ENCODE data around the gene VKORC1.

The VKORC1 gene

DNA sequence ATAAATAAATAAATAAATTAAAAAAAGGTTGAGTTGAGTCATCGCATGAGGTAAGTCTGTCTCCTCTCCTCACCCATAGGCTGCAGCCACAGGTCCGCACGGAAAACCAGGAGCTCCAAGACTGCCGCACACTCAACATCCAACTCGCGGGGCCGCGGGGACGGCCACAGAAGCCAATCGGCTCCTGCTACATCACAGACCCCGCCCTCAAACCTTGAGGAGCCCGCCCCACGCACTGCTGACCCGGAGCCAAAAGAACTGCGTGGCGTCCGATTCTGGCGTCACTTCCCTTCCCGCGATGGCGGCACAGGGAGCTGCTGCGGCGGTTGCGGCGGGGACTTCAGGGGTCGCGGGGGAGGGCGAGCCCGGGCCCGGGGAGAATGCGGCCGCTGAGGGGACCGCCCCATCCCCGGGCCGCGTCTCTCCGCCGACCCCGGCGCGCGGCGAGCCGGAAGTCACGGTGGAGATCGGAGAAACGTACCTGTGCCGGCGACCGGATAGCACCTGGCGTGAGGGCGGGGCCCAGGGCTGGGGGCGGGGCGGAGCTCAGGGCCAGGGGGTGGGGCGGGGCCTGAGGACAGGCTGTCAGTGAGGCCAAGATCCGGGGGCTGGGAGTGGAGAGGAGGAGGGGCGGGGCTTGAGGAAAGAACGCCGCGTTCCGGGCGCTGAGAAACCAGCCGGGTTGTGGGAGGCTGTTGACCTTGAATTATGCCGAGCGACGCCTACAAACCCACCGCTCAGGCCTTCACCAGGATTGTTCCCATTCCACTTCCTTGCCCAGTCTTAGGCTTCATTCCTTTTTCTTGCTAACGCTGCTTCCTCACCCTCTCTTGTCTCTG is 23.0 kb upstream of the VKORC1 start, which contains the start of gene KAT8:
TSS of gene KAT8 (plus strand) at position 281 of the 839 bp plus-strand sequence. CDS start at position 299, 18 bp downstream.
- TF ChIP-seq, protein P1, sequence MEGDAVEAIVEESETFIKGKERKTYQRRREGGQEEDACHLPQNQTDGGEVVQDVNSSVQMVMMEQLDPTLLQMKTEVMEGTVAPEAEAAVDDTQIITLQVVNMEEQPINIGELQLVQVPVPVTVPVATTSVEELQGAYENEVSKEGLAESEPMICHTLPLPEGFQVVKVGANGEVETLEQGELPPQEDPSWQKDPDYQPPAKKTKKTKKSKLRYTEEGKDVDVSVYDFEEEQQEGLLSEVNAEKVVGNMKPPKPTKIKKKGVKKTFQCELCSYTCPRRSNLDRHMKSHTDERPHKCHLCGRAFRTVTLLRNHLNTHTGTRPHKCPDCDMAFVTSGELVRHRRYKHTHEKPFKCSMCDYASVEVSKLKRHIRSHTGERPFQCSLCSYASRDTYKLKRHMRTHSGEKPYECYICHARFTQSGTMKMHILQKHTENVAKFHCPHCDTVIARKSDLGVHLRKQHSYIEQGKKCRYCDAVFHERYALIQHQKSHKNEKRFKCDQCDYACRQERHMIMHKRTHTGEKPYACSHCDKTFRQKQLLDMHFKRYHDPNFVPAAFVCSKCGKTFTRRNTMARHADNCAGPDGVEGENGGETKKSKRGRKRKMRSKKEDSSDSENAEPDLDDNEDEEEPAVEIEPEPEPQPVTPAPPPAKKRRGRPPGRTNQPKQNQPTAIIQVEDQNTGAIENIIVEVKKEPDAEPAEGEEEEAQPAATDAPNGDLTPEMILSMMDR (IDR thresholded peaks at IDR 0.05; ENCODE audit: low read length, missing control alignments) = no peak
- peak; percentile 99 for DNase-seq (ENCODE audit: low read depth)
- H3K4me3 ChIP-seq (replicated peaks; ENCODE audit: low read depth, low read length) = peak within 1 kb of the TSS; percentile 69

DNA sequence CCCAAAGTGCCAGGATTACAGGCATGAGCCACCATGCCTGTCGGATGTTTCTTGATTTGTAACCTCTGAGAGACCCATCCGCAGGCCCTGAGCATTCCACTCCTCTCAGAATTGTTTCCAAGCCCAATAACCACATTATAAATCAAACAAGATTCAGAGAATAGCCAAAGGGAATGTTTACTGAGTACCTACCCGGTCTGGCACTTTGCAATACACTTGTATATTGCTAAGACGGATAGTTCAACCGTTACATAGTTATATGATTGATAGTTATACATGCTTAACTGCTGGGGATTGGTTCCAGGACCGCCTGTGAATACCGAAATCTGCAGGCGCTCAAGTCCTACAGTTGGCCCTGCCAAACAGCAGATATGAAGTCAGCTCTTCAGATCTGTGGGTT is 19.9 kb upstream of the VKORC1 start:
- H3K4me3 ChIP-seq (replicated peaks; ENCODE audit: low read depth, low read length) = no peak overlapping the region
- TF ChIP-seq, protein P1 (IDR thresholded peaks at IDR 0.05; ENCODE audit: low read length, missing control alignments) = no peak
- DNase-seq (ENCODE audit: low read depth) = no peak

DNA sequence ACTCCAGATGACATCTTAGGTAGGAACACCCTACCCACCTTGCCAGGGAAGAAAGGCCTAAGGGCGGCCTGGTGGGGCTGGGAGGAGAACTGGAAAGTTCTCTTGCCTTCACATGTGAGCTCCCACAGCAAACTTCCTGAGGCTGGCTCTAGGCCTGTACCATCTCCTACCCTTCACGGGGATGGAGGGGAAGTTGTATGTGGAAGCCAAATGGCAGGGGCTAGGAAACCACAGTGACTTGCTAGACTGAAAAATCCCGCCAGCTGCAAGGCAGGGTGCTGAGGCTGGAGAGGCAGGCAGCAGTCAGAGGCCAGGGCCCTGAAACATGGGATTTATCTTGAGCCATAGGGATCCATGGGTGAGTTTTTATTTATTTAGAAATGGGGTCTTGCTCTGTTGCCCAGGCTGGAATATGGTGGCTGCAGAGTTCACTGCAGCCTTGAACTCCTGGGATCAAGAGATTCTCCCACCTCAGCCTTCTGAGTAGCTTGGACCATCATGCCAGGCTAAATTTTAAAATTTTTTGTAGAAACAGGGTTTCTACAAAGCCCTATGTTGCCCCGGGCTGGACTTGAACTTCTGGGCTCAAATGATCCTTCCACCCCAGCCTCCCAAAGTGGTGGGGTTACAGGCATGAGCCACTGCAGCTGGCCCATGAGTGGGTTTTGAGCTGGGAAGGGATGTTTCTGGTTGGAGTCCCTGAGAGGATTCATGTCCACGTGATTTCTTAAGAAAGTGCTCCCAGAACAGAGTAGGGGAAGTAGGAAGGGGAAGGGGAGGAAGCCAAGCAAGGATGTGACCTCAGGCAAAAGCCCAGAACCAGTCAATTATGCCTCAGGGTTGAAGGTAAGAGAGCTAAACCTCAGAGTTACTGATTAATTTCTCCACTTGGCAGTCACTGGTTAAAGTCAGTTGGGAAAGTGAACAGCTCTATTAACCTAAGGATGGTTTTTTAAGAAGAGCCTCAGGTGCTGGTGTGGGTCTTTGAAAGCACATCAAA is 18.8 kb upstream of the VKORC1 start:
- TF ChIP-seq, protein P1 (IDR thresholded peaks at IDR 0.05; ENCODE audit: low read length, missing control alignments) = no peak

DNA sequence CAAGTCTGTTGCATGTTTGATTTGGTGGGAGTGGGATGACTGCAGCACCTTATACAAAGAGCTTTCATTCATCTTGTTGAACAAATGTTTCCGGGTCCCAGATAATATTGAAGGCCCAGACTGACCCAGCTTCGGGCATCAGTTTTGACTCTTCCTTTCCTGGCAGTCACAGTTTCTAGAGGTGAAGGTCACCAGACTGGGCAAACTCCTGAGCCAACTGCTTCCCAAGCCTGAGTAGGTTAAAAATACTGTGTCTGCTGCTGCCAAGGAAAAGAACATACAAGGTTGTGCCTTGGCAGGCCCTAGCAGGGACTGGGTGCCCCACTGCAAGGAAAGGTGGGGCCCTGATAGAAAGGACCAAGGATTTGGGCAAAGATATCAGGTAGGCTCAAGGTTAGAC is 18.1 kb upstream of the VKORC1 start:
- TF ChIP-seq, protein P1 (IDR thresholded peaks at IDR 0.05; ENCODE audit: low read length, missing control alignments) = no peak
- H3K4me3 ChIP-seq (replicated peaks; ENCODE audit: low read depth, low read length) = no peak overlapping the region
- DNase-seq (ENCODE audit: low read depth) = no peak

More for the DNA sequence above, 18.8 kb upstream of the VKORC1 start:
- DNase-seq (ENCODE audit: low read depth) = no peak
- H3K4me3 ChIP-seq (replicated peaks; ENCODE audit: low read depth, low read length) = no peak overlapping the region

DNA sequence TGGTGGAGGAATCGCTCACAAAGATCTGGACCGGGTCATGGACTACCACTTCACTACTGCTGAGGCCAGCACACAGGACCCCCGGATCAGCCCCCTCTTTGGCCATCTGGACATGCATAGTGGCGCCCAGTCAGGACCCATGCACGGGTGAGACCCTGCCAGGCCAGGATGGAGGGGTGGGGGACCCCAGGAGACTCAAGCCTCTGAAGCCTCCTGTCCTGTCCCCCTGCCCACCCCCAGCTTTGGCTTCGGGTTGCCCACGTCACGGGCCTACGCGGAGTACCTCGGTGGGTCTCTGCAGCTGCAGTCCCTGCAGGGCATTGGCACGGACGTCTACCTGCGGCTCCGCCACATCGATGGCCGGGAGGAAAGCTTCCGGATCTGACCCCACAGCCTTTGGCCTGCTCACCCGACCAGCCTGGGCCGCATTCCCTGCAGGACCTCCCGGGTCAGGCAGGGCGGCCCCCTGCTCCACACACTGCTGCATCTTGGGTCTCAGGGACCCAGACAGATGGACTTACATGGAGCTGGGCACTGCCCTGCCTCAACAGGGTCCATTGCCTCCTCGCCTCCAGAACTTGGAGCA is 17.4 kb upstream of the VKORC1 start:
- DNase-seq (ENCODE audit: low read depth) = no peak
- TF ChIP-seq, protein P1 (IDR thresholded peaks at IDR 0.05; ENCODE audit: low read length, missing control alignments) = no peak
- H3K4me3 ChIP-seq (replicated peaks; ENCODE audit: low read depth, low read length) = no peak overlapping the region
